Esophagus muscularis mucosa (tissue), 4 donors: ENCODE results near the gene RAB32. TPM values are rescaled to one million over a fixed set of nuclear protein-coding genes. Genes with fewer than 3 reads are reported as not detected.

Source experiments
- DNase-seq: peaks from one replicate; pipeline ENCODE4 v3.0.0-alpha.2; 2017; ENCODE audit errors: extremely low spot score
- H3K27ac ChIP-seq, 4 donors: fragments of 200-600 bp; sonication (generic); replicated peaks in 1 of 4; 1 replicate in 3 of 4; 2 replicates in 1 of 4; pipeline ENCODE4 v1.5.1; 2016 to 2019; ENCODE audit warnings: mild to moderate bottlenecking in 1 of 4
- H3K27me3 ChIP-seq, 4 donors: fragments of 200-600 bp; sonication (generic); one replicate each; pipeline versions ENCODE4 v1.5.1 to v1.6.0; 2016 to 2019
- H3K36me3 ChIP-seq, 4 donors: fragments of 200-600 bp; sonication (generic); one replicate each; pipeline ENCODE4 v1.5.1; 2016 to 2019
- H3K4me1 ChIP-seq, 4 donors: fragments of 200-600 bp; sonication (generic); one replicate each; pipeline ENCODE4 v1.5.1; 2016 to 2019
- H3K4me3 ChIP-seq, 4 donors: fragments of 200-600 bp; sonication (generic); 1 replicate in 2 of 4; 2 replicates in 2 of 4; pipeline ENCODE4 v1.5.1; 2016 to 2019; ENCODE audit warnings: mild to moderate bottlenecking in 4 of 4, moderate library complexity in 1 of 4
- H3K9me3 ChIP-seq, 4 donors: fragments of 200-600 bp; sonication (generic); 1 replicate in 3 of 4; 2 replicates in 1 of 4; pipeline ENCODE4 v1.5.1; 2016 to 2019
- CTCF ChIP-seq, 3 experiments: fragments of 200-600 bp in 2 of 3; fragments of 450-650 bp in 1 of 3; sonication (generic) in 2 of 3; IDR thresholded peaks; one replicate each; pipeline ENCODE4 v1.5.1; 2017 to 2019; ENCODE audit warnings: antibody characterized with exemption in 3 of 3, mild to moderate bottlenecking in 2 of 3, moderate library complexity in 1 of 3
- EP300 ChIP-seq: sonication (generic); formaldehyde crosslinking; IDR thresholded peaks from one replicate; pipeline ENCODE4 v1.6.1; 2017; ENCODE audit warnings: antibody characterized with exemption
- POLR2A ChIP-seq: fragments of 450-650 bp; IDR thresholded peaks from one replicate; pipeline ENCODE4 v1.6.1; 2017; ENCODE audit warnings: antibody characterized with exemption, moderate library complexity, mild to moderate bottlenecking, low read depth
- POLR2AphosphoS5 ChIP-seq, 2 donors: sonication (generic); formaldehyde crosslinking; IDR thresholded peaks; one replicate each; pipeline ENCODE4 v1.6.1; 2017; ENCODE audit warnings: antibody characterized with exemption in 2 of 2
- WGBS: methylation state at CpG from one replicate; pipeline ENCODE4 v1.1.5; 2018; 5-methylcytosine and 5-hydroxymethylcytosine counted together
- intact Hi-C: fragments of 100-400 bp; cut with DNase I; formaldehyde crosslinking; loops from one replicate; pipeline ENCODE4 v1.15.1; 2023
- total RNA-seq, 4 donors: library from RNA; depleted of rRNA; stranded (reverse); fragments of >200 nt; gene quantifications; one replicate each; pipeline versions ENCODE4 v1.1.0 to v1.2.1, GENCODE V29; 2016

The RAB32 gene
- total RNA-seq, 4 donors from 2014 or later = 36.5 to 61.0 (median 45.9) TPM

- Histone ChIP-seq H3K9me3 (no peaks in the 10 kb centered on the region), H3K27ac (no peak overlapping the region), H3K27me3 (no peaks in the 10 kb centered on the region), H3K36me3 (no peaks in the 10 kb centered on the region), H3K4me1 (no peaks in the 10 kb centered on the region), H3K4me3 (no peak overlapping the region)
- TF ChIP-seq POLR2A = no peak
- WGBS = 46% methylated on average over 1 of the region's 1 CpG
- DNase-seq = no peak
- intact Hi-C loops = no loop called here
These were observed 38.3 kb downstream of the RAB32 start for GRCh38 chr6:146581968-146582367.

GRCh38 chr6:146582857-146583256 lies 39.2 kb downstream of the RAB32 start:
- Histone ChIP-seq H3K27ac (no peak overlapping the region), H3K36me3 (no peaks in the 10 kb centered on the region), H3K9me3 (no peaks in the 10 kb centered on the region), H3K4me3 (no peak overlapping the region), H3K27me3 (no peaks in the 10 kb centered on the region), H3K4me1 (no peaks in the 10 kb centered on the region)
- no peak for DNase-seq
- intact Hi-C loops = no loop called here
- TF ChIP-seq CTCF (IDR thresholded peaks at IDR 0.05) (no peak), POLR2AphosphoS5 (IDR thresholded peaks at IDR 0.05) (no peak), EP300 (no peak), POLR2A (no peak)
- 65% methylated on average over 5 of the region's 5 CpGs for WGBS

GRCh38 chr6:146583966-146584365 lies 40.3 kb downstream of the RAB32 start:
- no peak overlapping the region for H3K4me3 ChIP-seq
- WGBS = 61% methylated on average over 1 of the region's 1 CpG
- intact Hi-C loops = no loop called here
- no peak for DNase-seq
- H3K27me3 ChIP-seq = no peaks in the 10 kb centered on the region
- H3K9me3 ChIP-seq = no peaks in the 10 kb centered on the region
- no peaks in the 10 kb centered on the region for H3K4me1 ChIP-seq
- no peak for TF ChIP-seq POLR2AphosphoS5 (IDR thresholded peaks at IDR 0.05)
- no peak for TF ChIP-seq CTCF (IDR thresholded peaks at IDR 0.05)
- TF ChIP-seq EP300 = no peak
- TF ChIP-seq POLR2A = no peak
- no peaks in the 10 kb centered on the region for H3K36me3 ChIP-seq
- no peak overlapping the region for H3K27ac ChIP-seq

GRCh38 chr6:146587459-146587858 lies 43.8 kb downstream of the RAB32 start:
- Histone ChIP-seq H3K27ac (no peak overlapping the region), H3K9me3 (no peaks in the 10 kb centered on the region), H3K4me1 (no peaks in the 10 kb centered on the region), H3K36me3 (no peaks in the 10 kb centered on the region), H3K27me3 (no peaks in the 10 kb centered on the region), H3K4me3 (no peak overlapping the region)
- WGBS = no CpG with 5 or more reads among the region's 1 CpG
- DNase-seq = no peak
- intact Hi-C loops = no loop called here
- TF ChIP-seq CTCF (IDR thresholded peaks at IDR 0.05) (no peak), POLR2AphosphoS5 (IDR thresholded peaks at IDR 0.05) (no peak), EP300 (no peak), POLR2A (no peak)

DNA sequence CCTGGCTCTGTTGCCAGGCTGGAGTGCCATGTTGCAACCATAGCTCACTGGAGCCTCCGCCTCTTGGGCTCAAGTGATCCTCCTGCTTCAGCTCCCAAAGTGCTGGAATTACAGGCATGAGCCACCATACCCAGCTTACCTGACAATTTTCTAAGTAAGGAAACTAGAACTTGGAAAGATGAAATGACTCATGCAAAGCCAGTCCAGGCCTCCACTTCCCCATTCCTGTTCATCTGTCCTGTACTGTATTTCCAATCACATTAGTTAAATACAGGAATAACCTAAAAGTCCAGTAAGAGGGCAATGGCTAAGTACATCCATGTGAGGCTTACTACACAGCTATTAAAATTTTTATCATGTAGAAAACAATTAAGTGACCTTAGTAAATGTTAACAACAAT lies 46.9 kb downstream of the RAB32 start:
- Histone ChIP-seq H3K4me3 (no peak overlapping the region), H3K36me3 (no peaks in the 10 kb centered on the region), H3K27me3 (no peaks in the 10 kb centered on the region), H3K9me3 (no peaks in the 10 kb centered on the region), H3K4me1 (no peaks in the 10 kb centered on the region), H3K27ac (no peak overlapping the region)
- TF ChIP-seq POLR2A (no peak), POLR2AphosphoS5 (IDR thresholded peaks at IDR 0.05) (no peak), CTCF (IDR thresholded peaks at IDR 0.05) (no peak), EP300 (no peak)
- DNase-seq = no peak
- intact Hi-C loops = no loop called here
- WGBS = 91% methylated on average over 1 of the region's 1 CpG
